HS-5 (cell line): ENCODE results near the gene HES5.

Experiments
- DNase-seq: peaks from one replicate; pipeline ENCODE4 v3.0.0-alpha.2; 2012; ENCODE audit warnings: low read depth

The HES5 gene

DNA sequence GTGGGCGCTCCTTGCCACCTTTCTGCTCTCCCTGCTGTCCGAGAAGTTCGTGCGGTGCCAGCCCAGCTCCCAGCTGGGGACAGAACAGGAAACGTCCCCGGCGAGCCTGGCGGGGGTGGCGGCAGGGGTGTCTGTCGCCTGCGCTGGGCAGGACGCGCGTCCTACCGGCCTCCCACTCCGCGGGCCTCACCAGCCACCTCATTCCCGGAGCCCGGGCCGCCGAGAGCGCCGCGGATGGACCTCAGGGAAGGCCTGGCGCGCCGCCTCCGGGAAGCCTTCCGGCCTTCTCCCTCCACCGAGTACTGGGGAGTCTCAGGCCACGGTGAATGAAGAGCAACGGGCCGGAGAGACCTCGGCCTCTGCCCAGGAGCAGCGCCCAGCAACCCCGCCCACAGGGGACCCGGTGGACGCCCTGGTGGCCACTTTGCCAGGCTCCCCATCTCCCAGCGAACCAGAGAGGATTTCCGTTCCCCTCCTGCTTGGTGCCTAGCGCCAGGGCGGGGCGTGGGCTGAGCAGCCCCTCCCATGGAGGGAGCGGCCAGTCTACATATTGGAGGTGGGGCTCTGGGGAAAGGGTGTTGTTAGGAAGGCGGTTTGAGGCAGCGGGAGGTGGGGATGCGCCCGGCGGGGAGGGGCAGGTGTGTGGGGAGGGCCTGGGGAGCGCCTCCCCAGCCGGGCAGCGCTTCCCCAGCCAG lies 16.6 kb upstream of the HES5 start:
- DNase-seq, result no peak

DNA sequence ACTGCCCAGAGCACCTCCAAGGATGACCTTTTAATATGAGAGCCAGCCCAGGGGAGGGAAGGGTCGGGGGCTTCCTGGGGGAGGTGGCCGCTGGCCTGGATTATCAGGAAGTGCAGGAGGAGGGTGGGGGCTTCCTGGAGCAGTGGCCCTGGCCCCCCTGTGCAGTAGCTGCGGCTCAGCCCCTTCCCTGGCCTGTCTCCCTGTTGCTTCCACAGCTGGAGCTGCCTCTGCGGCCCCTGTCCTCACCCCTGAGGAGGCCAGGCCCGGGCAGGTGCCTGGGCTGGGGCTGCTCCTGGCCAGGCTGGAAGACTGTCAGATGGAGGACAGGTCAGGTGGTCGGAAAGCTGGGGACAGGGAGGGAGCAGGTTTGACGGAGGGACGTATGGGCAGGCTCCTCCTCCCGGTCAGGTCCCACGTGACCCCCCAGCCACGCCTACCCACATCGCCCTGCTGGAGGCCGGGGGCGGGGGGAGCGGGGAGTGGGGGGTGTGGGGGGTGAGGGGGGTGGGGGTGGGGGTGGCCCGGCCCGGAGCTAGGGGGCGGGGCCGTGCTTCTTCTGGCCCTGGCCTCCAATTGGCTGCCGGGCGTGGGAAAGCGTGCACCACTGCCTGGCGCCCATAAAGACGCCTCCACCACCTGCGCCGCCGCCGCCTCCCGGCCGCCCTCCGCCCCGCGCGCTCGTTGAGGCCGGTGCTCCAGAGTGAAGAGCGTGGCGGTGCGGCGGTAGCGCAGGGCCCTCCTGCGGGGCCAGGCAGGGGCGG lies 15.9 kb upstream of the HES5 start:
- no peak for DNase-seq

DNA sequence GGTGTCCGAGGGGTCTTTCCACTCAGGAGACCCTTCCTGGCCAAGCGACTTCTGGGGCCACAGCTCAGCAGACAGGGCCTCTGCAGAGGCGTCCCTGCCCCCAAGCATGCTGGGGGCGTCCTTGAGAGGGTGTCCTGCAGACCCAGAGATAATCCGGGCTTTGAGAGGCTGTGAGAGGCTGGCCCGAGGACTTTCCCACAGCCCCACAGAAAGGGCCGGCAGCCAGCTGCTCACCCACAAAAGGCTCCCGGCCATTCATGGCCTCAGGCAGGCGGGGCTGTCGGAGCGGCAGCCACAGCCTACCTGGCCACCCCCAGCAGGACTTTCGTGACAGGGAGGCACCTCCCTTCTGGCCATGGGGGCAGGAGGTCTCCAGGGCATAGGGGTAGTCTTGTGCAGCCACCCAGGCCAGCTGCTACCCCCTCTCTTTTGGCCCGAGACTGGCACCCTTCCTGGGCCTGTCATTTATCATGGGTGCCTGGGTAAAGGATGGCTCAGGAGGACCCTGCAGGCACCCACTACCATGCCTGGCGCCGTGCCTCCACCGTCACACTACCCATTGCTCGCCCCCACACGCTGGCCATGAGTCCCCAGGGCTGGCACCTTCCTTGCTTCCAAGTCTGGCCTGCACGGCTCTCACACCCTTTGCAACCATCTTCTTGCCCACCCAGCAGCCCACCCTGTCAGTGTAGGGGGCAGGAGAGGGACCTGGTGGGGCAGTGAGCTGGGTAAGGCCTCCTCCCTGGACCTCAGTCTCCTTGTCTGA lies 15.0 kb upstream of the HES5 start:
- DNase-seq, result no peak

DNA sequence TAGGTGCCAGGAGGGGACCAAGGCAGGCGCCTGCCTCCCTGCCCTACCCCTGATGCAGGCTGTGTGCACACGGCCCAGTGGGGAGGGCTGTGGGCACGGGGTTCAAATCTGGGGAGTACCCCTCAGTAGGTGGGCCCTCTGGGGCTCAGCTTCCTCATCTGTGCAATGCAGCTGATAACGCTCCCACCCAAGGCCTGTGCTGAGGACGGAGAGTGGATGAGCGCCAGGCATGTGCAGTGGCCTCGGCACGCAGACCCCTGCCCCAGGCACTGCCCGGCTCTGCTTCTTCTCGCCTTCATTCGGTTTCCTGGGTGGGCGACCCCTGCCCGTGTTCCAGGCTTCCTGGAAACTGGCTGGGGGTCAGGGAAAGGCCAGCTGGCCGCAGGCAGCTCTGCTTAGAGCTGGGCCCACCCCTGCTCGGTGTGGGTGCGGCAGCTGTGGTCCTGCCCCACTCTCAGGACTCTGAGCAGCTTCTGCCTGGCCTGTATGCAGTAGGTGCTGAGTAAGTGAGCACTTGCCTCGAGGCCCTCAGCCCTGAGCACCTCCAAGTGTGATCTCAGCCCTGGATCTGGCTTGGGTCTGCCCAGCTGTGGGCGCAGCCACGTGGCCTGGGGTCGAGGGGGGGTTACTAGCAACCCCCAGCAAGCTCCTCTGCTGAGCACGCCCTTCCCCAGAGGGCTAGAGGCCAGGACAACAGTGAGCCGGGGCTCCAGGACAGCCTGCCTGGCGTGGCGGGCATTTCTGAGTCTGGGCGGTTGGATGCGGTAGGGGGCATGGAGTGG lies 14.2 kb upstream of the HES5 start:
- DNase-seq, result no peak

DNA sequence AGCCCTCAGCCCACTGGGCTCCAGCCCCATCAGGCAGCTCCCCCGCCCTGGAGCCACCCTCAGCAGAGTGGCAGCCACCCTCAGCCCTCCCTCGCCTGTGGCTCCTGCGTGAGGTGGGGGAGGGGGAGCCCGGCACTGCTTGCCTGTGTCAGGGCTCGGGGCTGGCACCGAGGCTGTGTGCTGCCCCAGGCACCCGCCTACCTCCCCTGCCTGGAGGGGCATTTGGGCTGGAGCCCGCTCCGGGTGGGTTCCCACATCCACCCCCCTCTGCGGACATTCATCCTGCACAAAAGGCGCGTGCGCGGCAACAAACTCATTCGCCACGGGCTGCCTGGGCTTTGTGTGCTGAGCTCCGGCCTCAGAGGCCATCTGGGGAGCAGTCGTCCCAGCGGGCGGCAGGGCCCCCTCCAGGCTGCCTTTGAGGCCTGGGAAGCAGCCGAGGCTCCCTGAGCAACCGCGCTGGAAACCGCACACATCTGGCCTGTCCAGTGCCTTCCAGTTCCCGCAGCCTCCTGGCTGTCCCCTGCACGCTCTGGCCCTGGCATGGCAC lies 13.6 kb upstream of the HES5 start:
- no peak for DNase-seq

DNA sequence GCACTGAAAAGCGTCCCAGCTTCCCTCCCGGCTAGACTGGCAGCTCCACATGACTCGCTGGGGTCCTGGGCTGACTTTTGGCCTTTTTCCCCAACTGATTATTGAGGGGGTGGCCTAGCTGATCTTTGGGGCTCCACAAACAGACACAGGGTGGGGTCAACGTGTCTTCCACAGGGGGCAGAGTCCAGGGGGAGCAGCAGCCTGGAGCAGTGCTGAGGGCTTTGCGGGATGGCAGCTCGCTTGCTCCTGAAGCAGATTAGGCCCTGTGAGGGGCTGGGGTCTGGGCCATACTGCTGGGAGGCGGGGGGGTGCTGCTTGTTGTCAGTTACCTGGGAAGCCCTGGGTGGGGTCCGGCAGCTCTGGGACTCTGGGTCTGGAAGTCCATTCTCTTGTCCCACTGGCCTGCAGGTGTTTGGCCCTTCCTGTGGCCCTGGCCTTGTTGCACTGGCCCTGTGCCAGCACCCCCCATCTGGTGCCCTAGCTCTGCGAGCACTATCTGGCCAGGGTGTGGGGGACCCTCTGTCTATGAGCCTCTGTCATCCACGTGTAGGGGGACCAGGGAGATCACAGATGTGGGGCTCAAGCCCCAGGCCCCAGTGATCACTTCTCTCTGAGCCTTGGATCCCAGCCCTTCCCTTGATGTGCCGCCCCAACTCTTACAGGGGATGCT lies 12.3 kb upstream of the HES5 start:
- DNase-seq, result no peak

DNA sequence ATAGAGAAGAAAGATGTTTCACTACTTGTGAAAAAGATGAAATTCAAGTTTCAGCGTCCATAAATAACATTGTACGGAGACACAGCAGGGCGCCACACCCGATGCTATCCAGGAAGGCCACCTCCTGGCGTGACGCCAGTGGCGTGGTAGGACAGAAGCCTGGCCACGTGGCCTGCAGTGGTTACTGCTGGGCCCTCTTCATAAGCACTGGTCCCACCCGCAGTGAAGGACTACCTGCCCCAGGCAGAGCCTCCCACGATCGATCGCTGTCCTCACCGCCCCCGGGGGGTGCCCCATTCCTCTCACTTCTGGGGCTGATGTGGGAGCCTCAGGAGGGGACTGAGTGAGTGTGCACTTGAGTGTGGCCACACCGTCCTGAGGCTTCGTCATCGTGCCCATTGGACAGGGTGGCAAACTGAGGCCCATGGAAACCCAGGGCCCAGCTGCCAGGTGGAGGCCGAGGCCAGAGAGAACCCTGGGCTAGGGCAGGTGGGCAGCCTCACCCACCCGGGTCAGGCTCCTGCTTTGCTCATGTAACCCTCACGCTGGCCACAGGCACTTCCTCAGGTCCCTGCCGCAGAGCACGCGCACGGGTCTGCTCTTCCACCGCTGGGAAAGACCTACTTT lies 11.7 kb upstream of the HES5 start:
- DNase-seq, result no peak

DNA sequence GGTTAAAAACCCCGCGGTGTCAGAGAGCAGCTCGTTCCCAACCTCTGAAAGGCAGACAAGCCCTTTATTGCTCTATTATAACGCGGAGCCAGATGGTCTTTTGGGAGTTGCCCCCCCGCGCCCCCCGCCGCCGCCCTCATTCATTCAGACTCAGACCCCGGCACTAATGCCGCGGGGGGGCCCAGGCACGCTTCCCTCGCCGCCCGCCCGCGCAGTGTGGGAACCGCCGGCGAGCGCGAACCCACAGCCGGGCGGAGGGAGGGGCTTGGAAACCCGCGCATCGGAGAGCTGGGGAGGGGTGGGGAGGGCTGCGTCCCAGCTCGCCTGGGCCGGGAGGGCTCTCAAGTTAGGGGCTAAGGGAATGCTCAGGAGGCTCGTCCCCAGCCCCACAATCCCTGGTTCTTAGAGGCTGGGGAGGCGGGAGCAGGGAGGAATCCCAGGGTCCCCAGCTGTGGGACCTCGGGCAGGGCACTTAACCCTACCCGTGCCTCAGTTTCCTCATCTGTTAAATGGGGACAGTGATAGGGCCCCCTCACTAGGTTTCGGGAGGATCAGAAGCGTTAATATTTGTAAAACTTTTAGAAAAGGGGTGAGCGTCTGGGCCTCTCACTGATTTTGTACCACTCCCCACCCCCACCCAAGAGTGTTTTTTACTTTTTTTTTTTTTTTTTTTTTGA lies 10.9 kb upstream of the HES5 start:
- no peak for DNase-seq

DNA sequence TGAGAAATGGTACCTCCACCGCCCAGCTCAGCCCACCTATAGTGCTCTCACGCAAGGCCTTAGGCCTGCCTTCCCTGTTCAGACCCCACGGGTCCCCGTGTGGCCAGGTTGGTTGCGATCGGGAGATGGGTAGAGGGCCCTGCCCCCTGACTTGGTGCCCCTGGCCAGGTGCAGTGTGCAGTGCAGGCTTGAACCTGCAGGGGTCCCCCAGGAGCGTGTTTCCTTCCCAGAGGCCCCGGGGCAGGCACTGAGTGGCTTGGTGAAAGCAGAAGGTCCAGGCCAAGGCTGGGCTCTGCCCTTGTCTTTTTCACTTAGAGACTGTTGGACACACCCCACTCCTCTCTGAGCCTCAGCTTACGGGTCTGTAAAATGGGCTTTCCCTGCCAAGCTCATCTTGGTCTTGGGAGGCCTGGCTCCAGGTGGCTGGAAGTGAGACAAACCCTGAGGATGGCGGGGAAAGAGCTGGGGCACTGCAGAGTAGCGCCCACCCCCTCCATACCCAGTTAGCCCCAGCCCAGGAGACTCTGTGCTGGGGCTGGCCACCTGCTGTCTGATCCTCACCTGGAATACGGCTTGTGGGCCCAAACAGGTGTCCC lies 9.3 kb upstream of the HES5 start:
- DNase-seq, result no peak

DNA sequence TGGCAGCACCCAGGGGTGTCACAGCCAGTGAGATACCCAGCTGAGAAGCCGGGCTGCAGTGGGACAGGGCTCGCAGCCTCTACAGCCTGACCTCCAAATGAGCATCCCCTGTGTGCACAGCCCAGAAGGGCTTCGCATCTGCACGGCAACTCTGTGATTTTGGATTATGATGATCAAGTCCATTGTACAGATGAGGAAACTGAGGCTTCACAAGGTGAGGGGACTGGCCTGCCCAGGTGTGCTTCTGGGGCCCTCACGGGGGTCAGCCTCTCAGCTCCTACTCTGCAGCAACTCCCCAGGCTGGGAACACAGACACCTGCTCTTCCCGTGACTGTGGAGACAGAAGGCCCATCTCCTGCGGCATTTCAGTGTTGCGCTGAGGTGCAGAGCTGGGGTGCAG lies 8.8 kb upstream of the HES5 start:
- no peak for DNase-seq

DNA sequence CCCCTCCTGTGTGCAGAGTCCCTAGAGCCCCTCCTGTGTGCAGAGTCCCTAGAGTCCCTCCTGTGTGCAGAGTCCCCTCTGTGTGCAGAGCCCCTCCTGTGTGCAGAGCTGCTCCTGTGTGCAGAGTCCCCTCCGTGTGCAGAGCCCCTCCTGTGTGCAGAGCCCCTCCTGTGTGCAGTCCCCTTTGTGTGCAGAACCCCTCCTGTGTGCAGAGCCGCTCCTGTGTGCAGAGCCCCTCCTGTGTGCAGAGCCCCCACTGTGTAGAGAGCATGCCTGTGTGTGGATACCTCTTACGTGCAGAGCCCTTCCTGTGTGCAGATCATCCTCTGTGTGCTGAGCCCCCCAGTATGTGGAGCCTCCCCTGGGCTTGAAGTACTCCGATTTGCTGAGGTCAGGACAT lies 8.3 kb upstream of the HES5 start:
- no peak for DNase-seq

DNA sequence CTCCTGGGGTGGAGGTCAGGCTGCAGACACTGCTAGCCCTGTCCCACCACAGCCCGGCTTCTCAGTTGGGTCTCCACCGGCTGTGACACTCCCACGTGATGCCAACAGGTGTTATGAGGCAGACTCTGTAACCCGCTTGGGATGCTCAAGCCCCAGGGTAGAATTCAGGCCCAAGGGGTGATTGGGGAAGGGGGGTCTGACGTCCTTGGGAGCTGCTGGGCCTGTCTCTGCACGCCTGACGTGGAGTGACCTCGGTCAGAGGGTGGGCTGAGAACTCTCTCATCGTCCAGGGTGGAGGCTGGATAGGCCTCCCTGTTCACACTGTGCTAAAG lies 7.7 kb upstream of the HES5 start:
- DNase-seq, result no peak

DNA sequence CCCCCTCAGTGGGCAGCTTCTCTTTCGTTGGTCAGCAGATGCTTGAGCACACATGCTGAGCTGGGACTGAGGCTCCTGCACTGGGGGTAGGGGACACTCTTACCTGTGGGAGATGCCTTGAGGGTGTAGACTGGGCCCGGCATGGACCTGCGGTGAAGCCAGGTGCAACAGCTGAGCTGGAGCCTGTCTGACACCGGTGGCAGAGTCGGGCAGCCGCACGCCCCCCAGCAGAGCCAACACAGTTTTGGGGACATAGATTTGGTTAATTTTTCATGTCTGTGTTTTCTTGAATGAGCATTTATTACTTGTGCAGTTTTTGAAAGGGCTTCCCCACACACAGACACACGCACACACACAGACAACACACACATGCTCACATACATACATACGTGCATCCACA lies 5.9 kb upstream of the HES5 start:
- DNase-seq, result no peak

DNA sequence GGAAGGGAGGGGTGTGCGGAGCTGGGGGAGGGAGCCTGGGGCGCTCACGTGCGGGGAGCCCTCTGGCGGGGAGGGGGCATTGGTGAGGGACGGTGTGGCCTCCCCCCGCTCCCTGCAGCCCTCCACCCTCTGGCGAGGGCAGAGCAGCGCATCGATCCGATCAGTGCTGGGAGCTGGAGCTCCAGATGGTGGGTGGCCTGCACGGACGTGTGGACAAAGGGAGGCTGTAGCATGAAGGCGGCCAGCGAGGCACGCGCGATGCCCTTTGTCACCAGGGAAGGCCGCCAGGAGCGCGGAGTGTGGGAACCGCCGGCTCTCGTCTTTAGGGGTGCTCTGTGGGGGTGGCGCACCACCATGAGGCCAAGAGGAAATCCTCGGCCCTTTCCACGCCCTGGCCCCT lies 5.4 kb upstream of the HES5 start:
- DNase-seq, result no peak

DNA sequence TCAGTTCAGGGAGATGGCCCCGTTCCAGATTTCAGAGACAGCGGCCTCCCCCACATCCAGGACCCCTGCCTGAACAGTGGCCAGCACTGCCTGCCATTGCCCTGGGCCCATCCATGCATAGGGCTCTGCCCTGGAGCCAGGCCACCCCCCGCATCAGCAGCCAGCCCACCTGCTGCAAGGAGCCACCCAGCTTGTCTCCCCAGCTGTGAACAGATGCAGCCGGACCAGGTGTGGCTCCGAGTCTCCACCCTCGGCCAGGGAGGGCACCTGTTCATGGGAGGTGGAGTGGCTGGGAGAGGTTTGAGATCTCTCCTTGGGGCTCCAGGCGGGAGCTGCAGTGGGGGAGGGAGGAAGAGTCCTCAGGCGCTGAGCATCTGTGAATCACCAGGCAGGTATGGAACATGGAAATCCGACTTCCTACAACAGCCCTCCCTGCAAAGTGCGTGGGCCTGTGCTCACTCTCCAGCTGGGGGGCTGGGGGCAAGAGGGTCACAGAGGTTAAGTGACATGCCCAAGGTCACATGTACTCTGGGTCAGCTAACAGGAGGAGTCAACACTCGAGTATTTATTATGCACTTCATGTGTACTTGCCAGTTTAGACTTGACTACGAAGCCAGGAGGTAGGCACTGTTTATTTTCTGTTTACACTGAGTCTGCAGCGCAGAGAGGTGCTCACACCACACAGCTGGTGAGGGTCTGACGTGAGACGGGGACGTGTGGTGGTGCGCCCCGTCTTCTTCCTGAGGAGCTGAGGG lies 4.8 kb upstream of the HES5 start:
- DNase-seq, result no peak

DNA sequence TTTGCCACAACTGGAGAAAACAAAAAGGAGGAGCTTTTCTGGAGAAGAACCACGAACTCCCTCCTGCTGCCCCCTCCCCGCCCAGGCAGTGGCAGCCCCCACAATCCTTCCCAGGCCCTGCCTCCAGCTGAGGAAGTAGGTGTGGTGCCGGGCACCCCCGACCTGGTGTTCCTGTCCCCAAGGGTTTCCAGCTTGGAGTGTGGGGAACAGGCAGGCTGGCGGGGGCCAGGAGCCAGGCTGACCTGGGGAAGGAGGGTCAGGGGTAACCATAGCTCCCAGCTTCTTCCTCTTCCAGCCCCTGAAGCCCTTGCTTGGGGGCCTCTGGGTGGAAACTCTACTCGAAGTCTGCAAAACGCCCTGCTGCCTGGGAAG lies 4.2 kb upstream of the HES5 start:
- no peak for DNase-seq

DNA sequence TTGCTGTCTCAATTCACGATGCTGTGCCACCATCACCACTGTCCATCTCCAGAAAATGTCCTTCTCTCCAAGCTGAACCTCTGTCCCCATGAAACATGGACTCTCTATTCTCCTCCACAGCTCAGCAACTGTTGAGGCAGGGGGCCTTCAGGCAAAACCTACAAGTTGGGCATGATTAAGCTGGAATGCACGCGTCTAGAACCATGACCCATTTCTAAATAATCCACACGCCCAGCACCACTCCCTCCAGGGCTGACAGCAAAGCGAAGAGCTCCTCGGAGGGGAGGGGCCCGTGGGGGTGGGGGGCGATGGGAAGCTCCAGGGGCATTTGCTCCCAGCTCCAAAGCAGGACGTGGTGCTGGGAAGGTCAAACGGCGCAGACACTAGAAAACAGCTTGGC lies 3.3 kb upstream of the HES5 start:
- DNase-seq, result no peak

DNA sequence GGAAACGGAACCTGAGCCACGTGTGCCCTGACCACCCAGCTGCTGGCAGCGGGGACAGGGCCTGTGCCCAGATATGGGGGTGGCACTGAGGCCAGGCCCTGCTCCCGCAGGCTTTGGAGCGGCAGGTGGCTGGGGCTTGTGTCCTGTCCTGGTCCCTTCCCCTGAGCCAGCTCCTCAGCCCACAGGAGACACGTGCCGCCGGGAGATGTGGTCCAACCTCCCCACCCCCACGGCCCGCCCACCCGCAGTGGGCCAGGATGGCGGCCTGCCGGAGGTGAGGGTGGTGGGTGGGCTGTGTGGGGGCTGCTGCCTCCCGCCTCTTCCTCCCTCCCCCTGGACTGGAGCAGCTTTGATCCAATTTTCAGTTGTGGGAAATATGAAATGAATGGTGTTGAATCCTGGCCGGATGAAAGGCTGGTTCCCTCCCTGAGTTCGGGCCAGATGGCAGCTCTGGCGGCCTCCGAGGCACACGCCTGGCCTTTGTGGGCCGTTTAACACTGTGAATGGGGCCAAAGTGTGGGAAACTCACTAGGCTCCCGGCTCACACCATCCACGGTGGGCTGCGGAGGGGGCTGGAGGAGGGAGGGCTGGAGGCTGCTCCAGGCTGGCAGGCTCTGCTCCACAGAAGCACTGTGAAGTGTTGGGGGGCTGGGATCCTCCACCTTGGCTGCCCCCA lies 2.6 kb upstream of the HES5 start:
- DNase-seq, result no peak
